NCI-H526 treated with DMSO at 0.1 percent for 48 hours (cell line): ENCODE data around the gene NAP1L5.
A peak's percentile ranks its signal among the peaks of the same experiment; 100 is the strongest.

Experiments
- DNase-seq: peaks from one replicate; lab custom pipeline; 2025; lab: John Stamatoyannopoulos, UW

Gene NAP1L5

DNA sequence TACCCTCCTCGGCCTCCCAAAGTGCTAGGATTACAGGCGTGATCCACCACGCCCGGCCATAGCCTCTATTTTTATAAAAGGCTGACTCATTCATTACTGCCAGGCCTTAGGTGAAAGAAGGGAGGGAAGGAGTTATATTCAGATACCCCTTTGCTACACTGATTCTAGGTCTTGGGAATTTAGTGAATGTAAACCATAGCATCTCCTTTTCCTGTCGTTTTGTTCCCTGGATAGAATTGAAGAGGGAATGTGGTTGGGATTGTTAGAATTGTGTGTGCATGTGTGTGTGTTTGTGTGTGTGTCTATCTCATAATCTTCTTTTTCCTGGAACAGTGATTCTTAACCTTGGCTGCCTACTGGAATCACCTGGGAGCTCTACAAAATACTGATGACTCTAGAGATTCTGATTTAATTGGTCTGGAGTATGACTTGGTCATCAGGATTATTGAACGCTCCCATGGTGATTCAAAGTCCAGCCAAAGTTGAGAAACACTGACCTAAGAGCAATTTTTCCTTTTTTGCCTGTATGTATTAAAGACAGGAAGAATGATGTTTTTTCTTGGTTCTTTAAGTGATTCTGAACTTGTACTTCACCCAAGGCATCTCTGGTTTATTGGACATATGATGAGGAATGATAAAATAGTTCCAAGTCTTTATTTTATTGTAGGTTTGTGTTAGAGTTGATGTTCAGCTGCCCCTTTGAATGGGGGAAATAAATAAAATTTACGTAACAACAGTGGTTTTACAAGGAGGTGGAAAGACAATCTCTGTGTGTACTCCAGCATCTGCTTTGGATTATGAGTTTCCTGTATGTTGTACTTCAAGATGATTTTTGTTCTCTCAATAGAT lies 37.0 kb downstream of the NAP1L5 start:
- no peak for DNase-seq

DNA sequence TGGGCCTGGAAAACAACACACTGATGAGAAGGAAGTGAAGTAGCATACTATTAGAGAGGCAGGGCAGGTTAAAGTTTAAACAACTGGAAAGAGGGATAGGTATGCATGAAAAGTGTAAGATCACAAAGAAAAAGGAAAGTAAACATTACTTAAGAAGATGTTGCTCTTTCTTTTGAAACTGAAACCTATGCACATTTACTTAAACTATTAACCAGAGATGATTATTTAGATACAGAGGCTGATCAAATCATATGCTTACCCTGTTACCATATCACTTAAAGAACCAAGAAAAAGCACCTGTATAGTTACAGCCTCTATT lies 37.8 kb downstream of the NAP1L5 start:
- DNase-seq, result no peak

DNA sequence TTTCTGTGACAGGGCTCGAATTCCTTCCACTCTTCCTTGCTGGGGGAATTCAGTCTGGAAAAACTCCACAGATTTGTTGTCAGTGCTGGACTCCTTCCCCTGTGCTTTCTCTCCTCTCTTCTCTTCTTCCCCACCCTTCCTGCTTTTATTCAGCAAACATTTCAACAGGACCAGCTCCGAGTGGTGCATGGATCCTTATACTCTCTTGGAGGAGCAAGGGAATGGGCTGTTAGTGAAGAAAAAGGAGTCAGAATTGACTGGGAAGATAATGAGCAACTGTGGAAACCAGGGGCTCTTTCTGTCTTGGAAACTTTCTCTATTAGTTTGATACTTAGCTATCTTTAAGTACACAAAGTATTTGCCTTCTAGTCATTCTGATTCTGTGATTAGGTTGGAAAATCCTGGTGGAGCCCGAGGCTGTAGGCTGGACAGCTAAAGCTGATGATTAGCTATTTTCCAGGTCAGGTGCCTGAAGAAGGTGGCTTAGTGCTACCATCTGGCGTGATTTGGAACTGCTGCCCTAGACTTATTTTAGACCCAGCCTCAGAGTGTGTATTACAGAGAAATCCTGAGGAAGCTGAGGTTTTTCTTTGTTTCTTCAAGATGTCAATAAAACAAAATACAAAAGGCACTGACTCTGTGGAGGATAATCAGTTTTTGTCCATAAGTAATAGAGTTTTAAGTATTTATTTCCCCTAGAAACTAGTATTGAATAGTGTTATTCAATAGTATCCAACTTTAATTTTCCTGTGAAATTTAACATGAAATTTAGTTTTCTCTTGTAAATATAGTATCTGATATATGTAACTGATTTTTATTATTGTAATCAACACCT lies 38.4 kb downstream of the NAP1L5 start:
- DNase-seq, result peak; percentile 3

GRCh38 chr4:88655226-88655625 lies 42.4 kb downstream of the NAP1L5 start:
- DNase-seq, result no peak

DNA sequence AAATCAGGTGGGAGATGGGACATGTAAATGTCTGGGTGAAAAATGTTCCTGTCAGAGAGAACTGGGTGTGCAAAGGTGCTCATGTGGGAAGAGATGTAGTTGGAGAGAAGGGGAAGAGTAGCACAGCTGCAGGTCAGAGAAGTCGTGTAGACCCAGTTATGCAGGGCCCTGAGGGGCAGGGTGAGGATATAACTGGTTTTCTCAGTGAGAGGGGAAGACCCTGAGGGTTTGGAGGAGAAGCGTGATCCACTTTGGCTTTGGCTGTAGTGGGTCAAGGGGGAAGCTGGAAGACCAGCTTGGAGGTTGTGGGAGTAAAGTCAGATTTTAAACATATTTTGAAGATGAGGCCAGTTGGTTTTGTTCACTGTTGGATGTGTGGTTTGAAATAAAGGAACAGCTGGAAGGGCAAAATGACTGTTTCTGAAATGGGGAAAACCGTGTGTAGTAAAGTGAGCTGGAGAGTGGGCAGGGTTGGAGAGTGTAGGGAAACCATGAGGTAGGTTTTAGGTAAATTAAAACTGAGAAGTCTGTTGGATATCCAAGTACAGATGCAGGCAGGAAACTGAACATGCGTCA lies 44.2 kb downstream of the NAP1L5 start:
- DNase-seq, result no peak

GRCh38 chr4:88649716-88650115 lies 47.9 kb downstream of the NAP1L5 start:
- no peak for DNase-seq

DNA sequence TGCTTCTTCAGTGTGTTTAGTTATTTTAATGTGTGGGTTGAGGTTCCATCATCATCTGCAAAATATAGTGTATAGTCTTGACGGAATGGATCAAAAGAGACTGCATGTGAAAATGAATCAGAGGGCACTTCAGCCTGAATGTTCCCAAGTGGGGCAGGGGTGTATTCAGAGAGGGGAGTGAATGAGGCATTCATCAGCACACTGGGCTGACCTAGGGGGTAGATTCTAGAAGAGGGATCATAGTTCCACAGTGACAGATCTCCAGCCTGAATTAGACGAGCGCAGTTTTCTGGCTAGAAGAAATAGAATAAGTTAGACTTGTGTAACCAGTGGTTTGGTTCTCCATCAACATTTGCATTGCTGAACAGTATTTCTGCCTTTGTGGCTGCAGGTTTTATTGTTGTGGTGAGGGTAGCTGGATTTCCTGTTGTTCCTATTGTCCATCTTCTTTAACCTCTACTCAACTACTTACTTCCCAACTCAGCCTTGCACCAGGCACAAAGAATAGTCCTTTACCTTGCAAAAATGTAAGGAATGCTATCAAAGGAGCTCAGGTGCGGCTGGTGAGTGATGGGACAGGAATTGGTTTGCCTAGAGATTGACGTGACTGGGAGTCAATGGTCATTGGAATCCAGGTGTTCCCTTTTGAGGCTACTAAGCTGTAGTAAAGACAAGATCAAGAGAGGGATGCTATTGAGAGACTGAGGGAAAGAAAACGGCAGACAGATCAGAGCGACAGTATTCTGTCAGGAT lies 50.9 kb downstream of the NAP1L5 start:
- no peak for DNase-seq

DNA sequence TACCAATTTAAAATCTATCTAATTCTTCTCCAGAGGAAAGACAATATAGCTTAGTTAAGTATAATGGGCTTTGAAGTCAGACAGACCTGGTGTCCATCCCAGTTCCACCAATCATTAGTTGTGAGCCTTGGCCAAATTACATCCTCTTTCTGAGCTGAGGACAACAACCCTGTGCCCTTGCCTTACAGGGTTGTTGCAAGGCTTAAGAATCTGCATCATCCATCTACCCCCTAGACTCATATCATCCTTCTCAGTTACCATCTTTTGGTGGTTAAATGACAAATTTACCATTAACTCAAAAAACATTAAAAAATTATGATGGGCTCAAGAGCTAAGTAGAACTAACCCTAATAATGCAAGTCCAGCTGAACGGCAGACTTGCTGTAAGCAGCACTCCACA lies 51.6 kb downstream of the NAP1L5 start:
- DNase-seq, result no peak
